ENCODE results near the gene MYLK4. TPM values are rescaled to one million over a fixed set of nuclear protein-coding genes. Genes with fewer than 3 reads are reported as not detected.

Gene MYLK4
- total and polyA plus RNA-seq, 8 donors: 0.52 to 1.8 (median 1.2) TPM

- ATAC-seq: no peak
These were observed 133.0 kb downstream of the MYLK4 start for GRCh38 chr6:2617729-2618128.

GRCh38 chr6:2616811-2617210 lies 133.9 kb downstream of the MYLK4 start:
- no peaks in the 10 kb centered on the region for H3K36me3 ChIP-seq
- H3K27ac ChIP-seq: no peak overlapping the region
- TF ChIP-seq CTCF (IDR thresholded peaks at IDR 0.05): no peak
- H3K27me3 ChIP-seq: no peaks in the 10 kb centered on the region
- intact Hi-C loops (cut with DNase I): no loop called here
- H3K9me3 ChIP-seq: peaks cover 0 to 3% of the 10 kb centered on the region in 2 donors
- ATAC-seq (no peak), DNase-seq (no peak)
- H3K4me3 ChIP-seq: no peak overlapping the region
- no peaks in the 10 kb centered on the region for H3K4me1 ChIP-seq

More at GRCh38 chr6:2617729-2618128, 133.0 kb downstream of the MYLK4 start:
- H3K27ac ChIP-seq: no peak overlapping the region
- no peaks in the 10 kb centered on the region for H3K27me3 ChIP-seq
- H3K9me3 ChIP-seq: peaks cover 0 to 3% of the 10 kb centered on the region in 2 donors
- no peaks in the 10 kb centered on the region for H3K4me1 ChIP-seq
- H3K4me3 ChIP-seq: no peak overlapping the region
- TF ChIP-seq CTCF (IDR thresholded peaks at IDR 0.05): no peak
- H3K36me3 ChIP-seq: no peaks in the 10 kb centered on the region
- intact Hi-C loops (cut with DNase I): no loop called here
- DNase-seq: no peak

- H3K27ac ChIP-seq: no peak overlapping the region
- no peaks in the 10 kb centered on the region for H3K27me3 ChIP-seq
- TF ChIP-seq CTCF (IDR thresholded peaks at IDR 0.05): no peak
- no peak for DNase-seq
- H3K9me3 ChIP-seq: peaks cover 0 to 3% of the 10 kb centered on the region in 2 donors
- no peaks in the 10 kb centered on the region for H3K36me3 ChIP-seq
- no peaks in the 10 kb centered on the region for H3K4me1 ChIP-seq
- intact Hi-C loops (cut with DNase I): no loop called here
- no peak for ATAC-seq
- H3K4me3 ChIP-seq: no peak overlapping the region
These were observed 135.5 kb downstream of the MYLK4 start for GRCh38 chr6:2615251-2615650.

GRCh38 chr6:2614846-2615245 lies 135.9 kb downstream of the MYLK4 start:
- ATAC-seq (no peak), DNase-seq (no peak)
- Histone ChIP-seq H3K27me3 (no peaks in the 10 kb centered on the region), H3K9me3 (peaks cover 0 to 3% of the 10 kb centered on the region in 2 donors), H3K36me3 (no peaks in the 10 kb centered on the region), H3K4me3 (no peak overlapping the region), H3K27ac (no peak overlapping the region), H3K4me1 (no peaks in the 10 kb centered on the region)
- no peak for TF ChIP-seq CTCF (IDR thresholded peaks at IDR 0.05)
- intact Hi-C loops (cut with DNase I): no loop called here

GRCh38 chr6:2614155-2614554 lies 136.6 kb downstream of the MYLK4 start:
- Histone ChIP-seq H3K9me3 (peaks cover 0 to 3% of the 10 kb centered on the region in 2 donors), H3K4me3 (no peak overlapping the region), H3K36me3 (no peaks in the 10 kb centered on the region), H3K27ac (no peak overlapping the region), H3K27me3 (no peaks in the 10 kb centered on the region), H3K4me1 (no peaks in the 10 kb centered on the region)
- TF ChIP-seq CTCF (IDR thresholded peaks at IDR 0.05): no peak
- ATAC-seq (no peak), DNase-seq (no peak)
- intact Hi-C loops (cut with DNase I): no loop called here

Other genes with a start within 250 kb of the MYLK4 start
- 10 to 100 TPM; 34.9 to 37.4 TPM for gene WRNIP1, start 14.5 kb upstream of the MYLK4 start, total RNA-seq
- 10 to 100 TPM; 47.6 to 51.6 (median 50.0) TPM for gene WRNIP1, start 14.5 kb upstream of the MYLK4 start, polyA plus RNA-seq (ENCODE audit: insufficient read length in 6 of 6)
- gene SERPINB1, start 90.9 kb upstream of the MYLK4 start, total RNA-seq: 100 to 1,000 TPM in 1 of 2 donors, 10 to 100 TPM in 1; 82.2 to 121 TPM
- 10 to 100 TPM; 26.8 to 32.6 (median 29.2) TPM for gene SERPINB1, start 90.9 kb upstream of the MYLK4 start, polyA plus RNA-seq (ENCODE audit: insufficient read length in 6 of 6)
- gene SERPINB9, start 152.4 kb upstream of the MYLK4 start, total RNA-seq: 10 to 100 TPM in 1 of 2 donors, 1 to 10 TPM in 1; 7.6 to 17.0 TPM
- gene SERPINB9, start 152.4 kb upstream of the MYLK4 start, polyA plus RNA-seq (ENCODE audit: insufficient read length in 6 of 6): 10 to 100 TPM; 17.1 to 25.2 (median 18.9) TPM
- 100 to 1,000 TPM in 1 of 2 donors, 10 to 100 TPM in 1; 99.3 to 134 TPM for gene SERPINB6, start 220.6 kb upstream of the MYLK4 start, total RNA-seq
- gene SERPINB6, start 220.6 kb upstream of the MYLK4 start, polyA plus RNA-seq (ENCODE audit: insufficient read length in 6 of 6): 100 to 1,000 TPM; 118 to 128 (median 122) TPM
- gene NQO2, start 249.0 kb upstream of the MYLK4 start, total RNA-seq: 10 to 100 TPM; 22.0 to 55.8 TPM
- 10 to 100 TPM; 25.6 to 37.2 (median 31.7) TPM for gene NQO2, start 249.0 kb upstream of the MYLK4 start, polyA plus RNA-seq (ENCODE audit: insufficient read length in 6 of 6)

Measured in left lung (tissue), 10 donors.